ENCODE results near the gene PRKCH. TPM values are rescaled to one million over a fixed set of nuclear protein-coding genes. Genes with fewer than 3 reads are reported as not detected.

The PRKCH gene
- total RNA-seq, 6 experiments from 2014 or later = 5.0 to 12.1 (median 8.8) TPM

DNA sequence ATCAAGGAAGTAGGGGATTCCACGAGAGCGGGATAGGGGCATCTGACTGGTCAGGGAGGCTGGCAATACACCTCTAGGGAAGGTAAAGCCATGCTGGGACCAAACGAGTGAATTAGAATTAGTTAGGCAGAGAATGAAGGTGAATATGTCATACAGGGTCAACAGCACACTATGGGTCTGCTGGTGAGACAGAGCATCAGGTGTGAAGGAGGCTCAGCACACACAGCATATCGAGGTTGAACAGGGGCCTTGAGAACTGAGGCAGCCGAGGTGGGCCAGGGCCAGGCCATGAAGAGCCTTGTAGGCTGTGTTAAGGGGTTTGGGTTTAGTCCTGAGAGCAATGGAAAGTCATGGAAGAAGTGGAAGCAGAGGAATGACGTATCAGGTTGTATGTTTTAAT is 137.8 kb downstream of the PRKCH start:
- TF ChIP-seq, protein P1, sequence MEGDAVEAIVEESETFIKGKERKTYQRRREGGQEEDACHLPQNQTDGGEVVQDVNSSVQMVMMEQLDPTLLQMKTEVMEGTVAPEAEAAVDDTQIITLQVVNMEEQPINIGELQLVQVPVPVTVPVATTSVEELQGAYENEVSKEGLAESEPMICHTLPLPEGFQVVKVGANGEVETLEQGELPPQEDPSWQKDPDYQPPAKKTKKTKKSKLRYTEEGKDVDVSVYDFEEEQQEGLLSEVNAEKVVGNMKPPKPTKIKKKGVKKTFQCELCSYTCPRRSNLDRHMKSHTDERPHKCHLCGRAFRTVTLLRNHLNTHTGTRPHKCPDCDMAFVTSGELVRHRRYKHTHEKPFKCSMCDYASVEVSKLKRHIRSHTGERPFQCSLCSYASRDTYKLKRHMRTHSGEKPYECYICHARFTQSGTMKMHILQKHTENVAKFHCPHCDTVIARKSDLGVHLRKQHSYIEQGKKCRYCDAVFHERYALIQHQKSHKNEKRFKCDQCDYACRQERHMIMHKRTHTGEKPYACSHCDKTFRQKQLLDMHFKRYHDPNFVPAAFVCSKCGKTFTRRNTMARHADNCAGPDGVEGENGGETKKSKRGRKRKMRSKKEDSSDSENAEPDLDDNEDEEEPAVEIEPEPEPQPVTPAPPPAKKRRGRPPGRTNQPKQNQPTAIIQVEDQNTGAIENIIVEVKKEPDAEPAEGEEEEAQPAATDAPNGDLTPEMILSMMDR (IDR thresholded peaks at IDR 0.05) = no peak
- TF ChIP-seq POLR2A (IDR thresholded peaks at IDR 0.05) = no peak
- no peak overlapping the region for H3K27ac ChIP-seq
- H3K36me3 ChIP-seq = peaks cover 0 to 10% (median 0%) of the 10 kb centered on the region in 4 donors
- H3K4me1 ChIP-seq = peaks cover 0 to 4% (median 0%) of the 10 kb centered on the region in 4 donors
- DNase-seq (no peak), ATAC-seq (no peak)
- intact Hi-C loops (cut with DNase I) = loop anchor here in 1 of 2 donors (5.0 kb wide), 1 partner anchor 378 kb away; no protein-coding TSS in a partner anchor
- no peaks in the 10 kb centered on the region for H3K27me3 ChIP-seq
- 81% methylated on average over 4 of the region's 6 CpGs for WGBS (ENCODE audit: insufficient coverage, low coverage, low lambda C conversion rate, missing lambda C conversion rate)
- no peaks in the 10 kb centered on the region for H3K9me3 ChIP-seq
- H3K4me3 ChIP-seq = no peak overlapping the region

DNA sequence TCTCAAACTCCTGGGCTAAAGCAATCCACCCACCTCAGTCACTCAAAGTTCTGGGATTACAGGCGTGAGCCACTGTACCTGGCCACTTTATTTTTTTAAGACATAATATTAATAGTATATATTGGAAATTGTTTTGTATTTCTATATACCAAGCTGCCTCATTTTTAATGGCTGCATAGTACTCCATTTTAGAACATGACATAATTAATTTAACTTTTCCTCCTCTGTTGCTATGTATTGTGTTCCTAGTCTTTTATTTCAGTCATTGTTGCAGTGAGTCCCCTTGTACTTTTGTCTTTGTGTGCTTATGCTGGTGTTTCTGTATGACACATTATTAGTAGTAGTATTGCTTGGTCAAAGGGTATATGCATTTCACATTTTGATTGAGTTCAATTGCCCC is 138.7 kb downstream of the PRKCH start:
- no peak for TF ChIP-seq POLR2A (IDR thresholded peaks at IDR 0.05)
- TF ChIP-seq, protein P1 (IDR thresholded peaks at IDR 0.05) = no peak
- peaks cover 0 to 10% (median 0%) of the 10 kb centered on the region in 4 donors for H3K36me3 ChIP-seq
- H3K27me3 ChIP-seq = no peaks in the 10 kb centered on the region
- peaks cover 0 to 4% (median 0%) of the 10 kb centered on the region in 4 donors for H3K4me1 ChIP-seq
- 89% methylated on average over 1 of the region's 1 CpG for WGBS (ENCODE audit: insufficient coverage, low coverage, low lambda C conversion rate, missing lambda C conversion rate)
- DNase-seq (no peak), ATAC-seq (no peak)
- no peaks in the 10 kb centered on the region for H3K9me3 ChIP-seq
- H3K27ac ChIP-seq = no peak overlapping the region
- intact Hi-C loops (cut with DNase I) = loop anchor here in 1 of 2 donors (5.0 to 10.0 kb wide), 2 partner anchors 295 to 377 kb away; no protein-coding TSS in a partner anchor
- no peak overlapping the region for H3K4me3 ChIP-seq

DNA sequence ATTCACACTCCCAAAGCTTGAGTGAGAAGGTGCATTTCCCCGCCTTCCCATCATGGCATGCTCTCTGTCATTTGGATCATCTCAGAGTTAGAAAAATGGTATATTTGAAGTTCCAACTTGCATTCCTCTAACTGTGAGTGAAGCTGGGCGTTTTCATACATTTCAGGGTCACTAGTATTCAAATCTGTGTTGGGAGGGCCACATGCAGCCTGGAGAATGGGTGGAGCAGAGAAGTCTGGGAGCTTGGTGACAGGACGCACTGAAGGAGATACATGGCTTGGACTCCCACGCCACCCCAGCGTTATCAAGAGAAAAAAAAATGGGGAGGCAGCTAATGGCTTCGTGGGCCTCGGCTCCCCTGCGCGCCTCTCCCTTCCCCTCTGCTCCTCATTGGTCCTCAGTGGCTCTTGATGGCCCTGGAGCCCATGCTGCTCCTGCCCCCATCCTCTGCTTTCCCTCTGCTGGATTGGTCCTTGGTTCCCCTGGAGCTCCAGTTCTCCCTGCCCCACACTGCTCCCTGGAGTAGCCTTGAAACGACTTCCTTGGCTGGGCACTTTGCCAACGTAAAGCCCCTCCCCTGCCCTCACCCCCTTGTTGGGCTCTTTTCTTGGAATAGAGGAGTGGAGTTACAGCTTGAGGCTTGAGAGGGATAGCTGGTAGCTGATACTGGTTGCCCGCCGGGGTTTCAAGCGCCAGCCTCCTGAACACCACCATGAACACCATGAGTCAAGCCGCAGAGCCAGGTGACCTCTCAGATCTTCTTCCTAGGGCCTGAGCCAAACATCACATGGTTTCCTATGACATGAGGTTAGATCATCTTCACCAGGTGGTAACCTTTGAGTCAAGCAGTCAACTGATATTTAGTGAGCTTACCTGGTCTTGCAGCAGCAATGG is 139.6 kb downstream of the PRKCH start:
- 35% methylated on average over 4 of the region's 15 CpGs for WGBS (ENCODE audit: insufficient coverage, low coverage, low lambda C conversion rate, missing lambda C conversion rate)
- Histone ChIP-seq H3K36me3 (peaks cover 0 to 10% (median 0%) of the 10 kb centered on the region in 4 donors), H3K9me3 (no peaks in the 10 kb centered on the region), H3K4me1 (peaks cover 0 to 4% (median 0%) of the 10 kb centered on the region in 4 donors), H3K27ac (no peak overlapping the region), H3K27me3 (no peaks in the 10 kb centered on the region), H3K4me3 (no peak overlapping the region)
- intact Hi-C loops (cut with DNase I) = loop anchor here in 1 of 2 donors (5.0 to 10.0 kb wide), 2 partner anchors 294 to 376 kb away; no protein-coding TSS in a partner anchor
- DNase-seq (peak in 2 of 3 donors; percentile 36 to 47), ATAC-seq (peak in 3 of 4 donors; percentile 5 to 59 (median 15))
- TF ChIP-seq POLR2A (IDR thresholded peaks at IDR 0.05) = no peak
- TF ChIP-seq, protein P1 (IDR thresholded peaks at IDR 0.05) = no peak

DNA sequence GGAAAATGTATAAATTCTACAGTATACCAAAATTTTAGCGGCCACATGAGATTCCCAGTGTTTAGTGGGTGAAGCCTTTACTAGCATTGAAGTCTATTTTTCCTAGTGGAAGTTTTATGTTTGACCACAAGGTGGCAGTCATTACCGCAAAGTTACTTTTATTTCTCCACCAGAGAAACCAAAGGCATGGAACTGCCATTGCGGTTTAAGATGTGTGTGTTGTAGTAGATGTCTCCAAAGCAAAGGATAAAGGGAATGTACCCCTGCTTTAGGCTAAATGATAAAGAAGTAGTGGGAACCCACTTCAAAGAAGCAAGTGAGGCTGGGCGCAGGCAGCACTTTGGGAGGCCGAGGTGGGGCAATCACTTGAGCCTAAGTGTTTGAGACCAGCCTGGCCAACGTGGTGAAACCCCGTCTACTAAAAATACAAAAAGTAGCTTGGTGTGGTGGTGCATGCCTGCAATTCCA is 140.5 kb downstream of the PRKCH start:
- Histone ChIP-seq H3K36me3 (peaks cover 0 to 10% (median 0%) of the 10 kb centered on the region in 4 donors), H3K4me1 (peaks cover 0 to 4% (median 0%) of the 10 kb centered on the region in 4 donors), H3K4me3 (no peak overlapping the region), H3K27ac (no peak overlapping the region), H3K27me3 (no peaks in the 10 kb centered on the region), H3K9me3 (no peaks in the 10 kb centered on the region)
- 46% methylated on average over 7 of the region's 7 CpGs for WGBS (ENCODE audit: insufficient coverage, low coverage, low lambda C conversion rate, missing lambda C conversion rate)
- ATAC-seq = peak; percentile 78 to 93 (median 84)
- intact Hi-C loops (cut with DNase I) = loop anchor here in 1 of 2 donors (5.0 to 10.0 kb wide), 2 partner anchors 293 to 375 kb away; no protein-coding TSS in a partner anchor
- TF ChIP-seq, protein P1 (IDR thresholded peaks at IDR 0.05) = peak; percentile 72 to 90 (median 81)
- TF ChIP-seq POLR2A (IDR thresholded peaks at IDR 0.05) = no peak
- peak in 1 of 3 donors; percentile 33 for DNase-seq
